Esophagus squamous epithelium (tissue), 5 donors: ENCODE measurements around the gene DNAJC25. TPM values are rescaled to one million over a fixed set of nuclear protein-coding genes. Genes with fewer than 3 reads are reported as not detected.

Experiments
- DNase-seq: peaks from one replicate; lab custom pipeline; 2025; lab: John Stamatoyannopoulos, UW
- H3K27ac ChIP-seq, 4 donors: fragments of 200-600 bp; sonication (generic); one replicate each; pipeline ENCODE4 v1.5.1; 2016 to 2019; ENCODE audit warnings: mild to moderate bottlenecking in 1 of 4
- H3K27me3 ChIP-seq, 4 donors: fragments of 200-600 bp; sonication (generic); 1 replicate in 3 of 4; 2 replicates in 1 of 4; pipeline versions ENCODE4 v1.5.1 to v1.6.0; 2017 to 2021; ENCODE audit warnings: antibody characterized with exemption in 1 of 4
- H3K36me3 ChIP-seq, 3 donors: fragments of 200-600 bp; sonication (generic); one replicate each; pipeline ENCODE4 v1.5.1; 2016 to 2019
- H3K4me1 ChIP-seq, 3 donors: fragments of 200-600 bp; sonication (generic); one replicate each; pipeline ENCODE4 v1.5.1; 2017 to 2019
- H3K4me3 ChIP-seq, 4 donors: fragments of 200-600 bp; sonication (generic); 1 replicate in 3 of 4; 2 replicates in 1 of 4; pipeline ENCODE4 v1.5.1; 2016 to 2019; ENCODE audit warnings: mild to moderate bottlenecking in 2 of 4, moderate library complexity in 1 of 4
- H3K9me3 ChIP-seq, 3 donors: fragments of 200-600 bp; sonication (generic); one replicate each; pipeline ENCODE4 v1.5.1; 2016 to 2019
- CTCF ChIP-seq, 6 experiments: fragments of 450-650 bp in 4 of 6; fragments of 200-600 bp in 2 of 6; sonication (generic) in 2 of 6; IDR thresholded peaks; one replicate each; pipeline ENCODE4 v1.5.1; 2016 to 2019; ENCODE audit warnings: antibody characterized with exemption in 6 of 6, mild to moderate bottlenecking in 4 of 6, moderate library complexity in 4 of 6
- POLR2A ChIP-seq, 4 donors: fragments of 450-650 bp; IDR thresholded peaks; one replicate each; pipeline ENCODE4 v1.6.1; 2017; ENCODE audit warnings: antibody characterized with exemption in 4 of 4, mild to moderate bottlenecking in 4 of 4, moderate library complexity in 3 of 4
- WGBS, 2 donors: methylation state at CpG; one replicate each; pipeline ENCODE4 v1.1.5; 2018; 5-methylcytosine and 5-hydroxymethylcytosine counted together
- intact Hi-C: fragments of 100-400 bp; cut with DNase I; formaldehyde crosslinking; loops from one replicate; pipeline ENCODE4 v1.15.0; 2022
- total RNA-seq, 4 donors: library from RNA; depleted of rRNA; stranded (reverse); fragments of >200 nt; gene quantifications; one replicate each; pipeline ENCODE4 v1.1.0, GENCODE V29; 2016
- donor health status: DM: yes; HTN: yes; CAD: no.

The DNAJC25 gene
- total RNA-seq, 4 donors from 2014 or later: 7.2 to 8.7 (median 7.6) TPM

- H3K27ac ChIP-seq: peak overlapping the region; percentile 38 to 93 (median 89)
- H3K27me3 ChIP-seq: no peaks in the 10 kb centered on the region
- no peaks in the 10 kb centered on the region for H3K9me3 ChIP-seq
- 62 to 65% methylated on average over 10 of the region's 10 CpGs for WGBS, 2 donors
- peaks cover 0 to 7% (median 3%) of the 10 kb centered on the region in 3 donors for H3K36me3 ChIP-seq
- H3K4me1 ChIP-seq: peaks cover 6 to 47% (median 8%) of the 10 kb centered on the region in 3 donors
- TF ChIP-seq POLR2A (IDR thresholded peaks at IDR 0.05): no peak
- TF ChIP-seq CTCF (IDR thresholded peaks at IDR 0.05): no peak
- no peak overlapping the region for H3K4me3 ChIP-seq
- DNase-seq: no peak
- intact Hi-C loops: no loop called here
Measured at GRCh38 chr9:111601237-111602018, 29.7 kb upstream of the DNAJC25 start.

- 56 to 82% methylated on average over 4 of the region's 4 CpGs for whole genome bisulfite sequencing, 2 donors
- Histone ChIP-seq H3K9me3 (no peaks in the 10 kb centered on the region), H3K4me3 (no peak overlapping the region), H3K27ac (peak overlapping the region in 2 of 4 donors; percentile 64 to 90), H3K4me1 (peaks cover 6 to 38% (median 8%) of the 10 kb centered on the region in 3 donors), H3K36me3 (no peaks in the 10 kb centered on the region), H3K27me3 (no peaks in the 10 kb centered on the region)
- intact Hi-C loops: no loop called here
- DNase-seq: no peak
- no peak for TF ChIP-seq CTCF (IDR thresholded peaks at IDR 0.05)
Measured at GRCh38 chr9:111603041-111603440, 28.1 kb upstream of the DNAJC25 start.

GRCh38 chr9:111604054-111604615 lies 27.0 kb upstream of the DNAJC25 start:
- TF ChIP-seq POLR2A (IDR thresholded peaks at IDR 0.05): no peak
- no peak for TF ChIP-seq CTCF (IDR thresholded peaks at IDR 0.05)
- Histone ChIP-seq H3K36me3 (no peaks in the 10 kb centered on the region), H3K4me3 (no peak overlapping the region), H3K9me3 (no peaks in the 10 kb centered on the region), H3K27ac (no peak overlapping the region), H3K4me1 (peaks cover 6 to 28% (median 8%) of the 10 kb centered on the region in 3 donors), H3K27me3 (no peaks in the 10 kb centered on the region)
- 85% methylated on average over 15 to 16 of the region's 16 CpGs for WGBS, 2 donors
- intact Hi-C loops: no loop called here
- no peak for DNase-seq

- H3K36me3 ChIP-seq: no peaks in the 10 kb centered on the region
- intact Hi-C loops: no loop called here
- no peak for DNase-seq
- no peaks in the 10 kb centered on the region for H3K9me3 ChIP-seq
- 87 to 92% methylated on average over 9 of the region's 9 CpGs for WGBS, 2 donors
- no peaks in the 10 kb centered on the region for H3K27me3 ChIP-seq
- no peak overlapping the region for H3K27ac ChIP-seq
- TF ChIP-seq CTCF (IDR thresholded peaks at IDR 0.05) (no peak), POLR2A (IDR thresholded peaks at IDR 0.05) (no peak)
- H3K4me1 ChIP-seq: peaks cover 6 to 27% (median 12%) of the 10 kb centered on the region in 3 donors
- no peak overlapping the region for H3K4me3 ChIP-seq
Measured at GRCh38 chr9:111605041-111605559, 26.0 kb upstream of the DNAJC25 start.

GRCh38 chr9:111610149-111610548 lies 21.0 kb upstream of the DNAJC25 start:
- Histone ChIP-seq H3K4me1 (peaks cover 6 to 32% (median 14%) of the 10 kb centered on the region in 3 donors), H3K9me3 (no peaks in the 10 kb centered on the region), H3K4me3 (no peak overlapping the region), H3K27me3 (peaks cover 0 to 9% (median 0%) of the 10 kb centered on the region in 4 donors), H3K36me3 (no peaks in the 10 kb centered on the region), H3K27ac (peak overlapping the region; percentile 51 to 85 (median 62))
- TF ChIP-seq CTCF (IDR thresholded peaks at IDR 0.05) (no peak), POLR2A (IDR thresholded peaks at IDR 0.05) (no peak)
- intact Hi-C loops: no loop called here
- 24 to 26% methylated on average over 5 of the region's 5 CpGs for WGBS, 2 donors
- DNase-seq: no peak
